GM21786 (cell line): ENCODE measurements around the gene CFAP97D1.

Source experiments
- ATAC-seq: cut with Tn5 transposase; IDR thresholded peaks from one replicate; pipeline ENCODE4 v1.9.1; 2021; ENCODE audit not compliant: unreplicated experiment

CFAP97D1 gene

DNA sequence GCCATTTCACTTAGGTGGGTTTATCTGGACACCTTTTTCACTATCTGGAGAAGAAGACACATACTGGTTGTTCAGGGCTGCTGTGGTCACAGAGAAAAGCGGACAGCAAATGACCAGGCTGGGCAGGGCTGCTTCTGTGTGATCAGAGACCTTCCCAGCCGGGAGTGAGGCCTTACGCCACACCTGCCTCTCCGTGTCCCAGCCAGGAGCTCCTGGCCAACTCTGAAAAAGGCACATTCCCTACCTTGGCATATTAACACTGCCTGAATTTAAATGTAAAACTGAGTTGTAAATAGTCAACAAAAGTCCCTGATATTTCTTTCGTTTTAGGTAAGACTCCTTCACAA is 12.5 kb upstream of the CFAP97D1 start:
- ATAC-seq = no peak

DNA sequence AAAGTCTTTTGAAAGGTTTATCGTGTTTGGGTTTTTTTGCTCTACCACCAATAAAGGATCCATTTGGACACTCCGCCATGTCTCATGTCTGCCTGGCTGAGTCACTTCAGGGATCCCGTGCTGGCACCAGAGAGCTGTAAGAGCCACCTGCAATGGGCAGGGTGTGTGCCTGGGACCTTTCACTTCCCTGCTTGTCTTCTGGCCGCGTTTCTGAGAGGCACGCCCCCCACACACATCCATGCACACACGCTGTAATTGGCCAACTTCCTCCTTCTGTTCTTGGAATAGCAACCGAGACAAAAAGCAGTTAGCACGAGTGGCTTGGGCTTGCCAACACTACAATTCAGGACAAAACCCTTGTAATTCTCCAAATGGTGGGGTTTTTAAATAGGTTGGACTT is 11.9 kb upstream of the CFAP97D1 start:
- no peak for ATAC-seq

DNA sequence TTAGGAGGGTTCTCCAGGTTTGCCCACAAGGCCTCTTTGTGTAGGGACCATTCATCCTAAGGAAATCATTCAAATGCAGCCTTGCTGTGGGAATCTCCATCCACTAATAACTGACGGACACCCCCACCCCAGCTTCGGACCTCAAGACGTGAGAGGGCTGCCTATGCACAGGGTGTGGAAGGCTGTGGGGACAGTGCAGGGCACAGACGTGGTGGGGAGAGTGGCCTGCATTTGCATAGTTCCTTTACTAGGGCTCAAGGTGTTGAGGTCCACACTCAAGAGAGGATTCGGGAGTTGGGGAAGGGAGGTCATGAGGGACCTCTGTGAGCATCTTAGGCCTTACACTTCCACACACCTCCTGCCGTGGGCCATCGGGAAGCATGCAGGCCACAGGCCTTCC is 11.3 kb upstream of the CFAP97D1 start:
- no peak for ATAC-seq

DNA sequence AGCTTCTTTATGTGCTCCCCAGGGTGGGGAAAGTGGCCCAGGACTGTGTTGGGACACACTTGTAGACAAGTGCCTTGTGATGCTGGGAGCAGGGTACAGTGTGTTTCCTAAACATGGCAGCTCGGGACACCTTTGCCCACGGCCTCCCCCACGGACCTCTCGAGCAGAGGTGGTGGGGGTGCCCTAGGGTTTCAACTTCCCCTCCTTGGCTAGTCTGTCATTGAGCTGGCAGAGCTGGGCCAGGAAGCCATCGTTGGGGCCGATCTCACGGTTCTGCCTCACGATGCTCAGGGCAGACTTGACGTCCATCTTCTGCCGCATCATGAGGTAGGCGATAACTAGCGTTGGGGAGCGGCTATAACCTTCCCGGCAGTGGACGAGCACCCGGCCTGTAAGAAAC is 10.8 kb upstream of the CFAP97D1 start:
- no peak for ATAC-seq

DNA sequence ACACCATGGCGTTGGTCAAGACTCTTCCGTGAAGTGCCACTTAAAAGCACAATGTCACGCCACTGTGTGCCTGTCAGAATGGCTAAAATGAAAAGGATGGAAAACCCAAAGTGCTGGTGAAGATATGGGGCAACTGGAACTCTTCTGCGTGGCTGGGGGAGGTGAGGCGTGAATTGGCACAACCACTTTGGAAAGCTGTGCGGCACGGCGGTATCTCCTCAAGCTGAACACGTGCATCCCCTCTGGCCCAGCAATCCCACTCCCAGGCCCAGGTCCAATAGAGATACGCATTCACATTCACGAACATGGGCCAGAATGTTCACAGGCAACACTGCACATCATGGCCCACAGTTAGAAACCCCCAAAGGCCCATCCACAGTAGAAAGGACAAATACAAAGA is 10.4 kb upstream of the CFAP97D1 start:
- no peak for ATAC-seq

DNA sequence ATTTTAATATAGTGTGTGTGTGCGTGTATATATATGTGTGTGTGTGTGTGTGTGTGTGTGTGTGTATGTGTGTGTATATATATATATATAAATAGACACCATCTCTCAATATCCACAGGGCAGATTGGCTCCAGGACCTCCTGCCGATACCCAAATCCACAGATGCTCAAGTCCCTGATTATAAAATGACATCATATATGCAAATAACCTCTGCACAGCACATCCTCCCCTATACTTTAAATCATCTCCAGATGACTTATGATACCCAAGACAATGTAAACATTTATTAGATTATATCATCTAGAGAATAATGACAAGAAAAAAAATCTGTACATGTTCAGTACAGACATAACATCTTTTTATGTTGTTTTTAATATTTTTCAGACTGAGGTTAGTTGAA is 9.3 kb upstream of the CFAP97D1 start:
- no peak for ATAC-seq

DNA sequence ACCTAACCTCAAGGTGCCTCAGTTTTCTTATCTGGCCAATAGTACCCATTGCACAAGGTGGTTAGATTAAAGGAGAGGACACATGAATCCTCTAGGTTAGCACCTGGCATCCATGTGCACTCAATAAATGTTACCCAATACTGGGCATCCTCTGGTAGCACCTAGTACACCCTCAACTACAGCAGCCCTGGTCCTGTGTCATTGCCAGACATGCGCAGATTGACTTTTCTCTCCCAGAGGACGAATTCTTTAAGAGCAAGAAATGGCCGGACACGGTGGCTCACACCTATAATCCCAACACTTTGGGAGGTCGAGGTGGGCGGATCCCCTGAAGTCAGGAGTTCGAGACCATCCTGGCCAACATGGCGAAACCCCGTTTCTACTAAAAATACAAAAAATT is 8.8 kb upstream of the CFAP97D1 start:
- ATAC-seq = no peak

DNA sequence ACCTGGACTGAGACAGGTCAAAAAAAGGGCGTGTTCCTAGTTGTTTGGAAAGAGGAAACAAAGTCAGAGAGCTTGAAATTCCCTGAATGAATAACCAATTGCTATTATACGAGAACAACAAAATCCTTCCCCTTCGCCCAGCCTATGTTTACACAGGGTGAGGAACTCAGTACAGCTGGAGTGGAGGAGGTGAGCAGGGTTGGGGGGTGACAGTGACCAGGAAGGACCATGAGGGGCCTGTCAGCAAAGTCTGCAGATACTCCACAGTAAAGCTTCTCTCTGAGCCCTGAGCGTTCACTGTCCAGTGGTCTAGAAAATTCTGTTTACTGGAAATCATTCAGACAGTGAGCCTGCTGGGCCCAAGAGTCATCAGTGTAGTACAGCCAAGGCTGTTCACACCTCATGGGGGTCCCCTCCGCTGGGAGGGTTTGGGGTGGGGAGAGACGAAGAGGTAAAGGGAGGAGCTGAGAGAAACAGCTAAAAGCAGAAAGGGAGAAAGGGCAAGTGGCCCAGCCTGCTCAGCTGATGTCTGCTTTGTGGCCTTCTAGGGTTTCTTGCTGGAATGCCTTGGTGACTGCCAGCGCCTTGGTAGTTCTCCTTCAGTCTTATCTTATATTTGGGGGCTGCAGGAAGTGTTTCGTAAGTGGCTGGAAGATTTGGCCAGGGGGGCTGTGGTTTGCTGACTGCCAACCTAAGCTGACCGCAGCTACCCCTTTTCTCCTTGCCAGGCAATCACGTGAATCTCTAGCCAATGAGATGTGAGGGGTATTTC is 7.2 kb upstream of the CFAP97D1 start:
- ATAC-seq = no peak

DNA sequence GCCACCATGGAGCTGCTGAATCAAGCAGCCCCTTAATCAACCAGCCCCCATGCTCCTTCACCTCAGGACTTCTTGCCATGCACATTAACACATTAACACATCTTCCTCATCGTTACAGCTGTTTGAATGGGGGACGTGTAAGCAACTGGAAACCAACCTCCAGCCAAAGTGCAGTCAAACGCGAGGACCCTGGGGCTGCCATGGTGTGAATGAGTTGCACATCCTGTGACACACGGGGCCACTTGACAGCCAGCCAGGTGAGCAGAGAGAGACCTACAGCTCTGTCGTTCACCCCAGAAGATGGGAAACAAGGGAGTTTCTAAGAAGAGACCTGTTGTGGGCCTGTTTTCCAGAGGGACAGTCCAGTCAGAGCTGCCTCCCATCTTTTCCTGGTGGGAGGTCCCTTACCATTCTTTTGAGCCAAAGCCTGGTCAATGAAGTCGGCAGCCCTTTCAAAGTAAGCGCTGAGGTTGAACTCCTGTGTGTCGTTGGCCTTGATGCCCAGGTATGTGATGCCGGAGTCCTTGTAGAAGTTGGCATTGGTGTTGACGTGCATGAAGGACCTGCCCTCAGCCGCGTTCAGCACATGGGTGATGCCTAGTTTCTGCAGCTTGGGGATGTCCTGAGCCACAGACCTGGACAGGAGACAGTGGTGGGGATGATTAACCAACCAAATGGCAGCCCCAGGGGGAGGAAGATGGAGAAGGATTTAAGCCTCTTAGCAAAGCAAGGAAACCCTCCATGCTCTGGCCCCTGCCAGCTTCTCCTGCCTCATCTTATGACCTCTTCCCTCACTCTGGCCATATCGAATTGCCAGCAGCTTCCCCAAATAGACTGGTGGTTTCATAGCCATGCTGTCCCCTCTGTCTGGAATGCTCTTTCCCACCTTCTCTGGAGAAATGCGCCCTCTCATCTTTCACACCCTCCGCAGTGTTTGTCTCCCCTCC is 5.7 kb upstream of the CFAP97D1 start:
- ATAC-seq = no peak

DNA sequence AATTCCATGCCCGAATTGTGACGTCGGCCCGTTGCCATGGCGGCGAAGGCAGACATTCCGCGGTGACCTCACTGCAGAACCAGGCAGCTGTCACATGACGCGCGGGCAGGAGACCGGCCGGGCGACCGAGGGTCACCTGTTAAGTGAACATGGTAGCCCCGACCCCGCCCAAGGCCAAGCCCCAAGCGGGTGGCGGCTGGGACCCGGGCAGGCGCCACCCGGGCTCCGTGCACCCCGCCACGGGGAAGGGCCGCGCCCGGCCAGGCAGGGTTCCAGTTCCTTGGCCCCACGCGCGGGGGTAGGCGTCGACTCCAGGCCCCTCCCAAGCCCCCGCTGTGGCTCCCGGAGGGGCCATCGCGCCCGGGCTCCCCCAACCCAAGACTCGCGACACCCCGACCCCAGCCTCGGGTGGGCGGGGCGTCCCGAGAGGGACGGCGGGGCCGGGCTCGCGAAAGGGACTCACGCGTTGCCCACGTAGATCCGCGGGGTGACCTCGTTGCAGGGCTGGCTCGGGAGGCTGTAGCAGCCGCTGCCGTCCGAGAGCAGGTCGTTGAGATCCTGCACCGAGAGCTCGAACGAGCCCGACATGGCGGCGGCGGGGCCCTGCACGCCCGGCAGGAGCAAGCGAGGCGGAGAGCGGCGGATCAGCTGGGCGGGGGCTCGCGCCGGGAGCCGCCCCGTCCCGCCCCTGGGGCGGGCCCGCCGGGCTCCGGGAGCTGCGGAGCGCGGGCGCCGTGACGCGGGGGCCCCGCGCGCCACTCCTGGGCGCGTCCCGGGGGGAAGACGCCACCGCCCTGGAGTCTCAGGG is 1.7 kb upstream of the CFAP97D1 start, which contains the start of gene DUSP3:
TSS of gene DUSP3 (minus strand) at position 641 of the 808 bp plus-strand sequence. CDS start at position 588, 53 bp downstream.
- peak; percentile 77 for ATAC-seq

DNA sequence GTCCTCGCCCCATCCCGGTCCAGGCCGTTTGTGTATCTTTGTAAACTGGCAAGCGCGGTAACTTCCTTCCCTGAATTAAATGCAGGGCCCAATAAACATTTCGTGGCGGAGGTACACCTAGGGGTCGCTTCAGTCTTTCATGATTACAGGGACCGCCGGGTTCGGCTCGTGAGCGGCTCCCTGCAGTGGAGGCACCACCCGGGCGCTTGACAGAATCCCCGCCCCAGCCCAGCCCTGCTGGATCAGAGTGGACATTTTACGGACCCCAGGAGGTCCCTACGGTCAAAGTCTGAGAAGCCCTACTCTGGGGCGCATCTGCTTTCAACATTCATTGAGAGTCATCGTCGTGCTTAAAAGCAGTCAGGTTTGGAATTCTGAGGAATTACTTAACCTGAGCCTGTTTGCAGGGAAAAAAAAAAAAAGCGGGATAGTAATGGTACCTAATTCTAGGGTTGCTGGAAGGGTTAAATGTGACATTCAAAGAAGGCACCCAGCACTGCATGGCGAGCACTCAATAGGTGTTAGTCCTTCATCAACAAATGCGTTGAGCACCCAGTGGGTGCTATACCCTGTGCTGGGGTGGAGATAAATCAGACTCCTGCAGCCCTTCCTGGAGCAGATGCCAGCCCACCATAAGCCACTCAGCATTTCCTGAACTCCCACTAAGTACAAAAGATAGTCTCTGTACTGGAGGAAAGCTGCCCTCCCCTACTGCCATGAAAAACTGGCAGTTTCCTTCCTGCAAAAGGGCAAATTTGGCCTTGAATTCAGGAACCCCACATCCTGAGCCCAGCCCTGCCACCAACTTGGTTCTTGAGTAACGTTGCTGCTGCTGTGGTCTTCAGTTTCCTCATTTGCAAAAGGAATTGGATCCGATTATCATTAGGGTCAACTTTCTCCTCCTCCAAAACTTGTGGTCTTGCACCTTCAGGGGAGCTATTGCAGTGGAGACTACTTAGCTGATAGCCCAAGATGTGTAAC is 800 bp upstream of the CFAP97D1 start:
- no peak for ATAC-seq

DNA sequence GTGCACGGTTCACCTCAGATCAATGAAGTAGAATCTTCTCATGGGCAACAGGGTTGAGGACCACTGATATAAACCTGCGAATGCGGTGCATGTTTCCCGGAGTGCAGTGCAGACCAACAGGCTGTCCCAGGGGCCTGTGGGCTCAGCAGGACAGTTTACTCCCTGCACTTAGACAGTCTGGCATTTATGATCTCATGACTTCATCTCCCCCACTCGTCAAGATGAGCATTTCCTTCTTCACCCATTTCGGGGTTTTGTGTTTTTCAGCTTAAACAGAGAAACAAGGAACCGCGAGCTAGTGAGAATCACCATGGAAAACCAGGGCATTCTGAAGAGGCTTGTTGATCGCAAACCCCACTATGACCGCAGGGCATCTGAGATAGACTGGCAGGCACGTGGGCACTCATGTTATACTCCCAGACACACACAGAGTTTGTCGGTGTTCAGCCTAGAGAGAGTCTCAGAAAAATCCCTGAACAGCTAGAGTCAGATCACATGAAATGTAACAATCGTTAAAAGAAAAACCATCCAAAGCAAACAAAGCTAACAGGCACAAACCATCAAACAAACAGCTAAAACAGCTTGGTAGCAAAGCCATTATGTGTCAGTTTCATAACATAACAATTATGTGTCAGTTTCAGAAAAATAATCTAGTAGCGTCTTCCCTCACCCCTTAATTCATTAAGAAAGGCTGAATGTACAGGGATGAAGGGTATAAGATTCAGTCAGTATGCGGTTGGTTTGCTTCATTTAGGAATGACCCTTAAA is 2.9 kb downstream of the CFAP97D1 start:
- no peak for ATAC-seq

DNA sequence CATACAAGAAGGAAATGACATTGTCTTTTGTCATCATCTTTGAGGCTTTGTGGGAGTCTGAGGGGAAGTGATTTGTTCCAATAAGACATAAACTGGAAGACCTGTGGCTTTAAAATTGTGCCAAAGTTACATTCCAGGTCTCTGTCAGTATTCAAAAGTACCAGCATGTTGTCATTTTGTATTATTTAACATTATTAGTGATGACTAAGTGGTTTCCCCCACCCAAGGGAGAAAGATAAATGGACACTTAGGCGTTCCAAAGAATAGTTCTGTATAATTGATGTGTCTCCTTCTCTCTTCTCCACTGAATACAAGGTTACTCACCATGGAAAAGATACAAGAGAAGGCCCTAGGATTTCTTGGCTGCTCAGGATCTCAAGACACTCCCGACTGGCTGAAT is 3.8 kb downstream of the CFAP97D1 start:
- no peak for ATAC-seq

DNA sequence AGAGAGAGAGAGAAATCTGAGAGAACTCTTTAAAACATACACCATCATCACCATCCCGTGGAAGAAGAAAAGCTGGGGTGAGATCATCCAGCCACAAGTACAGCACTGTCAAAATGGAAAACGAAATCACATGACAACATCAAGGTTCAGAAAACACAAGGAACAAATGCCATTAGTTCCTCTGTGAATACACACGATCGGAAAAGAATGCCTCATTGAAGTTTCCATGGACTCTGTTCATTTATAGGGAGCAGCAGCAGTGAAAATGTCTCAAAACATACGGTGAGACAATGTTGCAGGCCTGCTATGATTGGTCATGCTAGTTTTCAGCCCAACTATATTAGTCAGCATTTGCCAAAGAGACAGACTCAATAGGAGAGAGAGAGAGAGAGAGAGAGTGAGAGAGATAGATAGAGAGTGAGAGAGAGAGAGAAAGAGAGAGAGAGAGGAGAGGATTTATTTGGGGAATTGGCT is 4.4 kb downstream of the CFAP97D1 start:
- no peak for ATAC-seq

DNA sequence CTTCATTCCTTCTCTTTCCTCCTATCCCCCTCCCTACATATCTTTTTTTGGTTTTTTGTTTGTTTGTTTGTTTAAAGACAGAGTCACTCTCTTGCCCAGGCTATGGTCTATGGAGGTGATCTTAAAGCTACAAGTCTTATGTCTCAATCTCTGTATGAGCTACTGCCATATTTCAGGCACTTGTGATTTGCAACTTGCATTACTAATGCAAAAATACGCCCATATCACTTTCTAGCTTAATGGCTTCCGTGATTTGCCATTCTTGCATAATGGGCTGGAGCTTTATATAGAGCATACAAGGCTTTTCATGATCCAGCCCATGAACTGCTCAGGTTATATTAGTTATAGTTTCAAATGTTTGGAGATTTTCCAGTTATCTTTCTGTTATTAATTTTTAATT is 7.5 kb downstream of the CFAP97D1 start:
- no peak for ATAC-seq

DNA sequence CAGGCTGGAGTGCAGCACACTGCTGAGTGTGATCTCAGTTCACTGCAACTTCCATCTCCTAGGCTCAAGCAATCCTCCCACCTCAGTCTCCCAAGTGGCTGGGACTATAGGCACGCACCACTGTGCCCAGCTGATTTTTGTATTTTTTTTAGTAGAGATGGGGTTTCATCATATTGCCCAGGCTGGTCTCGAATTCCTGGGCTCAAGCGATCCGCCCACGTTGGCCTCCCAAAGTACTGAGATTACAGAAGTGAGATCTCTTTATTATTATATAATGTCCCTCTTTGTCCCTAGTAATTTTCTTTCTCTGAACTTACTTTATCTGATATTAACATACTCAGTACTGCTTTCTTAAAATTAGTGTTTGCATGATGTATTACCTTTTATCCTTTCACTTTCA is 8.3 kb downstream of the CFAP97D1 start:
- no peak for ATAC-seq

DNA sequence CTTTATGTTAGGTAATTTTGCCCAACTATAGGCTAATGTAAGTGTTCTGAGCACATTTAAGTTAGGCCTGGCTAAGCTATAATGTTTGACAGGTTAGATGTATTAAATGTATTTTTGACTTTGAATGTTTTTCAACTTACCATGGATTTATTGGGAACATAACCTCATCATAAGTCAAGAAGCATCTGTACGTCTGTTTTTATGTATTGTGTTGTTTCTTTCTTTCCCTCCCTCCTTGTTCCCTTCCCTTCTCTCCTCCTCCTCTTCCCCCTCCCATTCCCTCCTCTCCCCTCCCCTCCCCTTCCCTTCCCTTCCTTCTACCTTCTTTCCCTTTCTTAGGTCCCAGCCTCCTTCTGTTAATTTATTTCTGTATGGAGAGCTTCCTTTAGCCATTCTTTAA is 9.2 kb downstream of the CFAP97D1 start:
- no peak for ATAC-seq

DNA sequence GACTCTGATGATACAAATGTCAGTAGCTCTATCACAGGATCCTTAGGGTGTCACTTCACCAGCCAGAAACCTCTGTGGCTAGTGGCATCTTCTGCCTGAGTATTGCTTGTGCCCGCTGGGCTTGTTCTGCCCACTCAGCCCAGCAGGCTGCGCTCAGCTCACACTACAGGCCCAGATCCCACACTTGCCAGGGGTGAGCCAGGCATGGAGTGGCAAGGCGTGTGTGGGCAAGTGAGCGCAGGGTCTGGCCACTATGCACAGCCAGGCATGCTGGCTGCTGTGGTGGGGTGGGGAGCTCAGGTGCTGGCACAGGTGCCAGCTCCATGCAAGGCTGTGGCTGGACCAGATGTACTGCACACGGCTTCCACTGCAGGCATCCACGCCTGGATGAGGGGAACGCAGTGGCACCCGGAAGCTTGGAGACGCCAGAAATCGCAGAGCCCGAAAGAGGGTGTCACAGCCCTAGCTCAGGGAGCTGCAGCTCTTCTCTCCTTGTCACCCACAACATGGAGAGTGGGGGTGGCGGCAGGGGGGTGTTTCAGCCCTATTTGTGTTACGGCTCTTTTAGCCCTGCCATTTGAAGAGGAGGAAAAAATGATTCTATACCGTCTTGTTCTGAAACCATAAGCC is 10.2 kb downstream of the CFAP97D1 start:
- no peak for ATAC-seq

DNA sequence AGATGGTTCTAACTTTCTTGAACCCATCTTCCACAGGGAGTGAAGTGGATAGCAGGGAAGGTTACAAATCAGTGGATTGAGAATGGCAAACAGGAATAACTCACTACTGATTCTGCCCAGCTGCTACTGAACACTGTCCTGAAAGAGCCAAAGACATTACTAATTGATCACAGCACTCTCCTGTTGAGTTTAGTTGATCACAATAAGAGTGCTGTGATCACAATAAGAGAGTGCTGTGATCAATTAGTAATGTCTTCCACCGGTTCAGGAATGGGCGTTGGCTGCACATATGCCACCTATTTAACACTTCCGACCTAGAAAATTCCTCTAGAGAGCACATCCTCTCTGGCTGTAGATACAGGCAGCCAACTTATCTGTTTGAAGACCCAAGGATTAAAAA is 11.4 kb downstream of the CFAP97D1 start:
- ATAC-seq = no peak
